NCI-H460 (cell line): ENCODE results near the gene TMEM175. TPM values are rescaled to one million over a fixed set of nuclear protein-coding genes. Genes with fewer than 3 reads are reported as not detected.

Source experiments
- DNase-seq: peaks from one replicate; pipeline ENCODE4 v3.0.0-alpha.2; 2016; ENCODE audit warnings: low read depth; ENCODE audit errors: extremely low read depth
- total RNA-seq: library from RNA; depleted of rRNA; stranded (reverse); fragments of >200 nt; shearing (Covaris generic); gene quantifications from 2 replicates; pipeline ENCODE4 v1.2.3, GENCODE V29; 2014

The TMEM175 gene
- total RNA-seq, 1 experiment from 2014 or later, result 8.1 TPM

DNA sequence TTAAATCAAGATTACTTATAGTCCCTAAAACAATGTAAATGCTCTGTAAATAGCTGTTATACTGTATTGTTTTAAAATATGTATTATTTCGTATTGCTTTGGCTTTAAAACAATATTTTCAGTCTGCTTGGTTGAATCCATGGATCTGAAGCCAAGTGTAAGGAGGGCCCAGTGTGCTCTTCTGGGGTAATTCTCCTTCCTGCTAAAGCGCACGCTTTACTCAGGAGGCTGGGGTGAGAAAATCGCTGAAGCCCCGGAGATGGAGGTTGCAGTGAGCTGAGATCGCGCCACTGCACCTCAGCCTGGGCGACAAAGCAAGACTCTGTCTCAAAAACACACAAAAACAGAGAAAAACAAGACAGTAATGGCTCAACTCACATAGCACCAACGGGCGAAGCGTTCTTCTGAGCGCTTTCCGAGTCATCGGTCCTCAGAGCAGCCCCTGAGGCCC, 54.2 kb downstream of the TMEM175 start:
- no peak for DNase-seq

DNA sequence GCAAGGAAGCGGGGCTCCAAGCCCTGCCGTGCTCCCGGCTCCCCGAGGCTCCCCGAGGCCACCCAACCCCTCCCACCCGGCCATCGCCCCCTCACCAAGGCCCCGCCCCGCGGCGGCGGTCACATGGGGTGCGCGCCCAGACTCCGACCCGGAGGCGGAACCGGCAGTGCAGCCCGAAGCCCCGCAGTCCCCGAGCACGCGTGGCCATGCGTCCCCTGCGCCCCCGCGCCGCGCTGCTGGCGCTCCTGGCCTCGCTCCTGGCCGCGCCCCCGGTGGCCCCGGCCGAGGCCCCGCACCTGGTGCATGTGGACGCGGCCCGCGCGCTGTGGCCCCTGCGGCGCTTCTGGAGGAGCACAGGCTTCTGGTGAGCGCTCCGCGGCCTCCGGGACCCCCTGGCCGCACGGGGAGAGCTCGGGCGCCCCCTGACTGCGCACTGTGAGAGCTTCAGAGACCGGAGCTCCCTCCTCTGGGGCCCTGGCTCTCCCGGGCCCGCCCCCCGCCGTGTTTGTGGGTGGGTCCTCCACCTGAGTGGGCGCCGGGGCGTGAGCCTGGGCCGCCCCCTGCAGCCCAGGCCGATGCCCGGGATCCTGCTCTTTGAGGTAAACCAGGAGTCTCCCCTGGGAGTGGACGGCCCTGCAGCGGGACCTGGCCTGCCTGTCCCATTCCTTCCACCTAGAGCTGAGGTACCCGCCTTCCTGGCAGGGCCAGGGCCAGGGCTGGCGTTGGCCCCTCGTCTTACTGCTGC, 54.8 kb downstream of the TMEM175 start, which contains the start of gene IDUA:
Gene IDUA (plus strand): TSS at position 166 of the 745 bp plus-strand sequence. CDS start 41 bp downstream, at position 207.
- DNase-seq, result no peak

DNA sequence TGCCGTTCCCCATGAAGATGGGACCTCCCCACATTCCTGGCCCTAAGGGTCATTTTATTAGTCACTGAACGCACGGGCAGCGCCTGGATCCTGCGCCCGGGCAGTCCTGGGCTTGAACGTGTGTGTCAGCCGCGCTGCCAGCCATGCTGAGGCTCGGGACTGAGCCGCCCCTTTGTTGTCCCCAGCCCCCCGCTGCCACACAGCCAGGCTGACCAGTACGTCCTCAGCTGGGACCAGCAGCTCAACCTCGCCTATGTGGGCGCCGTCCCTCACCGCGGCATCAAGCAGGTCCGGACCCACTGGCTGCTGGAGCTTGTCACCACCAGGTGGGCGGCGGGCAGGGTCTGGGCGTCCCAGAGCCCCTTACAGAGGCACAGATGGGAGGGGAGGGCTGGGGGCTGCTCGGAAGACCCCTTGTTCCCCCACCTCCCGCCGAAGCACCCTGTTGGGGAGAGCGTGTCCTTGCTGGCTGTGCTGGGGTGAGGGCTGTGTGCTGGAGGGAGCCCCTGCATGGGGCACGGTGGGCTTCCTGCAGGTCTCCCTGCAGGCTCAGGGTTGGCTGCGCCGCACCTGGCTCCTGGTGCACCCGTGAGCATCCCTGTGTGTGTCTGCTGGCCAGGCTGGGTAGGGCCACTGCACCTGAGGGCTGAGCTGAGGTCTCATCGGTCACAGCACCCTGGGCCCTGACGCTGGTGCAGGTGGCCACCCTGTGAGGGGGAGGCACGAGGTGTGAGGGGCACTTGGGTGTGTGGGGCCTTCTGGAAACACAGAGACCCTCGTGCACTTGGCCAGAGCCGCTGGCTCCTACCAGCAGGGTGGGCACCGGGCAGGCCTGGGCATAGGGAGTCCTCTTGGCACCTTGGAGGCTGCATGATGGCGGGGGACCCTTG, 55.6 kb downstream of the TMEM175 start:
- DNase-seq, result no peak

GRCh38 chr4:988726-989721, 56.8 kb downstream of the TMEM175 start:
- no peak for DNase-seq

DNA sequence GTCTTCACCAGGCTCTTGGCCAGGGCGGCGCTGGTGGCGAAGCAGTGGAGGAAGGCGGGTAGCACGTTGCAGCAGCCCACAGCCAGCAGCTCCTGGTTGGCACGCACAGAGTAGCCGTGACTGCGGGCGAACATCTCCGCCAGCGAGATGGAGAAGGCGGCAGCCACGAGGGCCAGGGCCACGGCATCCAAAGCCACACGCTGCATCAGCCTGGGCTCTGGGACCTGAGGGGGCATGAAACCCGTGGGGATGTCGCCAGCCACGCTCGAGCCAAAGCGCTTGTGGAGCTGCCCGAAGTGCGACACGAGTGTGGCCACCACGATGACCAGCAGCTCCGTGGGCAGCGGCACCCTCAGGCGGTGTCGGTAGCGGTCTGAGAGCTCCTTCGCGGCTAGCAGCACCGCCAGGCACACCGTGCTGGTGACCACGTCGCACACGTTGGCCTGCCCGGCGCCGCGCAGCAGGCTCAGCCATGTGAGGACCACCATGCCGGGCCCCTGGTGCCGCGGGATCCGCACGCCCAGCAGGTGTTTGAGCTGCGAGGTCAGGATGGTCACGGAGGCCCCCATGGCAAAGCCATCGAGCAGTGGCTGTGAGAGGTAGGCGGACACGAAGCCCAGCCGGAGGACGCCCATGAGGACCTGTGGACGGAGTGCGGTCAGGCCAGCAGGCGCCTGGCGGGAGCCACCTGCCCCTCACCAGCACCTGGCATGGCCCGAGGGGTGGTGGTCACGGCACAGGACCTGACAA, 57.6 kb downstream of the TMEM175 start:
- no peak for DNase-seq

DNA sequence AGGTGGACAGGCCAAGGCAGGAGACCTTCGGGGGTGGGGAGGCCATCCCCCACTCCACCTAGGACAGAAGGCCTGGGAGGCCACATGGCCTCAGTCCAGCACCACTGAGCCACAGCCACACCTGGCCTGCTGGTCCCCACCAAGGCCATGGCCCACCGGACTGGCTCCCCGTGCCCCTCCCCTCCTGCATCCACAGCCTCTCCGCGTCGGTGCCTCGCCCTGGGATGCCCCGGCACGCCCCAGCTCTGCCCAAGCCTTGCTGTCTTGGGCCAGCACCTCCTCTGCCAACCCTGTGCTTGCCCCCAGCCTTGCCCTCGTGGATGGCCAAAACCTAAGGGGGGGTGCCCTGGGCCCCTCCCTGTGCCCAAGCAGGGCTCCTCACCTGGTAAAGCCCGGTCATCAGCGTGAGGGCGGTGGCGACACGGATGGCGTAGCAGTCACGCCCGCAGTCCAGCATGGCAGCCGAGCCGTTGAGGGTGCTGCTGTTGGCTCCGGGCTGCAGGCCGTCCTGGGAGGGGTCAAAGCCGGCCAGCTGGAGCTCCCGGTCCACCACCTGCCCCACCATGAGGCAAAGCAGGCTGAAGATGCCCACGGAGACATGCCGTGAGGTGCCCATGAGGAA, 58.6 kb downstream of the TMEM175 start:
- no peak for DNase-seq

DNA sequence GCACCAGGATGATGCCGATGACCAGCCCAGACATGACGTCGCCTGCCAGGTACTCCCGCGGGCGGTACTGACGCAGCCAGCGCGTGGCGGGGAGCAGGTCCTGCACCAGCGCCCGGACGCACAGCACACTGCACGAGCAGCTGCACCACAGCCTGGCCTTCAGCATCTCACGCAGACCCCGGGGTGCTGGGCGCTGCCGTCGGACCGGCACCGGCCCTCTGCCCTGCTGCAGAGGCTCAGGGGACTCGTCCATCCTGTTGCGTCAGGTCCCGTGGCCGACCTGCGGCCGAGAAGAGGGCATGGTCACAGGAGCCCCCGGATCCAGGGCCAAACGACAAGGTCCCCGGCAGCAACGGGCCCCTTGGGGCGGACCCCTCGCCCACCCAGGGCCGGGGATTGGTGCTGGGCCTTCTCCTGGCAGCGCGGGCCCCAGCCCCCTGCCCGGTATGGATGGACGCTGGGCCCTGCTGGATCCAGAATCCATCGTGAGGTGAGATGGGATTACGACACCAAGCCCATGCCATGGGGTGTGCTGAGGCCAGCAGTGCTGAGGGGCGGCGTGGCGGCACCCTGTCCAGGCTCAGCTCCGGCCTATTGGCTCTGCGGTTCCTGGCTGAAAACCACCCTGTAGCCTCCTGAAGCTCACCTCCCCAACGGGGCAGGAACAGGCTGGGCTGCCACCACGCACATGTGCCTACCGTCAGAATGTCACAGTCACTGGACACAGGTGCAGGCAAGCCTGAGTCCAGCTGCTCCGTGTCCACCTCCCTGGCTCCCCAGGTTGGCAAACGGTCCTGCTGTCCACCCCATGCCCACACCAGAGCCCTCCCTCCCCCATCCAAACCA, 59.4 kb downstream of the TMEM175 start:
- DNase-seq, result no peak

DNA sequence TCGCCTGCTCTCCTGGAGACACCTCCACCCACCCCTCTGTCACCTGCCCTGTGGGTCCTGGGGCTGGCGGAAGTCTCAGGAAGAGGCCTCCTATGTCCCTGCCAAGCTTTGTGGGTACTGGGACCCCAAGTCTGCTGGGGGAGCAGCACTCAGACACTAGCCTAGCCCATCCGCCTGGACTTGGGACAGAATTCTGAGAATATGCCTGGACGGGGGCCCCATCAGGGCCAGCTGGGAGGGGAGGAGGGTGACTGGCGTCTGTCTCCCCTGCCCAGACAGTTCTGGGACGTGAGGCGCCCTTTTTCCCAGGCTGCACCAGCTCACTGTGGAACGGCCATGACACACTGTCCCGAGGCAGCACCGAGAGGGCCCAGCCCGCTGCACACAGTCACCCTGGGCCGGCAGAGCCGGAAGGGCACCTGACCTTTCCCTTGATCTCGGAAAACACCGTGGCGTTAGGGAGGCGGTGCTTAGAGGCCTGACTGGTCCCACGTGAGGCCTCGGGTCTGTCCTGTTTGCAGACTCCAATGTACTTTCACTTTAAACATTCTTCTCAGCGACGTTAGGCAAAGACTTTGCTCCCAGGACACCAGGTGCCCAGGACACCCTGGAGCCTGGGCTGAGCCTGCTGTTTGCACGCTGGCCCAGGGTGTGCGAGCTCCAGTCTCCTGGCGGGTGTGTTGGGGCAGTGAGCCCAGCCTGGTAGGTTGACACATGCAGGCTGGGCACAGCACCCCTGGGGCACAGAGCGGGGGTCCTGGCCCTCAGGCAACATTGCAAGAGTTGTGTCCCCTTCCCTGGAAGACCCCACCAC, 60.2 kb downstream of the TMEM175 start:
- peak; percentile 45 for DNase-seq

DNA sequence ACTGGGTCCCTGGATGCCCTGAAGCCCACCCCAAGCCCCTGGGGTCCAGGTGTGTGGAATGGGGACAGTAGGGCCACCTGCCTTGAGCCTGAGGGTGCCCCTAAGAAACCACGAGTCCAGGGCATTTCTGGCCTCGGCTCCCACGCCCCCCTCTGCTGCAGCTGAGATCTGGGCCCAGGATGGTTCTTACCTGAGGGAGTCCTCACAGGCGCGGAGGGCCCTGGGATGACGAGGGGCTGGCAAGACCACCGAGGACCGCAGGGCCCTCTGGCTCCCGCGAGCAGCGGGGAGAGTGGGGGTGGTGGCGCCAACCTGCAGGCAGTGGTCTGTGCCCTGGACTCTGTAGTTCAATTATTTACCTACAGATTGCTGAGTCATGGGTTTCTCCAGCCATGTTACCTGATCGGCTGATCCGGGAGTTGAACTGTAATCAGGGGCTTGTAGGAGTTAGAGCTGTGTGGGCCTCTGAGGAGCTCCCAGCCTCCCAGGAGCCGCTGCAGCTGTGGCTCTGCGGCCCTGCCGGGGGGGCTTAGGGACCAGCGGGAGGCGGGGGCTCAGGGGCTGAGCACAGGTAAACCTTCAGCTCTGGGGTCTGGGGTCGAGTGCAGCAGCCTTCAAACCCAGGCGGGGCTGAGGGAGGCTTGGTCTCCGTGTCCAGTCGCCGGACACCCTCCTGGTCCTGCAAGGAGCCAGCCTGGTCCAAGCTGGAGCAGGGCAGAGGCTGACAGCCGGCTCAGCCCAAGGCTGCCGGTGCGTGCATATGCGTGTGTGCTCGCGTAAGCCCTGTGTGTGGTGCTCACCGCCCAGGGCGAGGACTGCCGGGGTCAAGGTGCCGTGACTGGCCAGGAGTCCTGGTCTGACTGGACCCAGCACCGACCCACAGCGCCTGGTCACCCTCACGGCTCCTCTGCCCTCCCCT, 61.1 kb downstream of the TMEM175 start, which contains the start of gene SLC26A1:
Gene SLC26A1 (minus strand): TSS at position 294 of the 919 bp plus-strand sequence. CDS start 1,701 bp downstream, outside the sequence.
- DNase-seq, result no peak

GRCh38 chr4:995311-996026, 63.2 kb downstream of the TMEM175 start:
- DNase-seq, result no peak

DNA sequence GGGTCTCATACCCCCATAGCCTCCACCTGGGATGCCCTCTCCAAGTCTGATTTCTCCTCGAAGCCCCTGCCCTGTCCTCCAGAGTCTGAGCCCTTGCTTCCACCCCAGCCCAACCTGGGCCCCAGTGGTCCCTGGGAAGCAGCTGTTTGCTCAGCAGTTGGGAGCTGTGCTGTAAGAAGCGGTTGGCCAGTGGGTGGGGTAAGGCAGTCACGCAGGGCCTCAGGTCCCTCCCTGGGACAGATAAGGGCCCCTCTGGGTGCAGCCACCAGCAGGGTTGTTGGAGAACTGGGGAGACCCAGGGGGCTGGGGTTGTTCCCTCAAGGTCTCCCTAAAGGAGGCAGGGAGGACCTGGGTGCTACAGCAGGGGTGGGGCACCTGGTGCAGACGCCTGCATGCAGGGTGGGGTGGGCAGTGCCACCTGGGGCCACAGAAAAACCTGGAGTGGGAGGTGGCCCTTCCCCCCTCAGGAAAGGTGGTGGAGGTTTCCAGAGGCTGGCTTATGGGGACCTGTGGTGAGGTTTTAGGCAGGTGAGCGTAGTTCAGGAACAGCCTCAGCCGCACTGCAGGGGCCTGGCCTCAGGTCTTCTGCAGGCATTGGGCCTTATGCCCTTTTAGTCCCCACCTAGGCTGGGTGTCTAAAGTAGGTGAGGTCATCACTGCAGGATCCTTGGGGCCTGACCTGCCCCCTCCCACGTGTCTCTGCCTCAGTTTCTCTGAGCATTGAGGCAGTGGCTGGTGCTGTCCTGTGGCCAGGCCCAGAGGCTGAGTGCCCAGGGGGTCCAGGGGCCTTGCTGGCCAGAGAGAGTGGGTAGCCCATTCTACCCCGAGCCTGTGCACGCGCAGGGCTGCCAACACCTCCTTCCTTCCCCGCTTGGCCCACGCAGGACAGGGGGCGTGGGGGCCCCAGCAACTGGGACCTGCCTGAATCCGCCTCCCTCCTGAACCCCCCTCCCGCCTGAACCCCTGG, 64.1 kb downstream of the TMEM175 start:
- DNase-seq, result no peak

- no peak for DNase-seq
These were observed 64.7 kb downstream of the TMEM175 start for GRCh38 chr4:996997-997374.

DNA sequence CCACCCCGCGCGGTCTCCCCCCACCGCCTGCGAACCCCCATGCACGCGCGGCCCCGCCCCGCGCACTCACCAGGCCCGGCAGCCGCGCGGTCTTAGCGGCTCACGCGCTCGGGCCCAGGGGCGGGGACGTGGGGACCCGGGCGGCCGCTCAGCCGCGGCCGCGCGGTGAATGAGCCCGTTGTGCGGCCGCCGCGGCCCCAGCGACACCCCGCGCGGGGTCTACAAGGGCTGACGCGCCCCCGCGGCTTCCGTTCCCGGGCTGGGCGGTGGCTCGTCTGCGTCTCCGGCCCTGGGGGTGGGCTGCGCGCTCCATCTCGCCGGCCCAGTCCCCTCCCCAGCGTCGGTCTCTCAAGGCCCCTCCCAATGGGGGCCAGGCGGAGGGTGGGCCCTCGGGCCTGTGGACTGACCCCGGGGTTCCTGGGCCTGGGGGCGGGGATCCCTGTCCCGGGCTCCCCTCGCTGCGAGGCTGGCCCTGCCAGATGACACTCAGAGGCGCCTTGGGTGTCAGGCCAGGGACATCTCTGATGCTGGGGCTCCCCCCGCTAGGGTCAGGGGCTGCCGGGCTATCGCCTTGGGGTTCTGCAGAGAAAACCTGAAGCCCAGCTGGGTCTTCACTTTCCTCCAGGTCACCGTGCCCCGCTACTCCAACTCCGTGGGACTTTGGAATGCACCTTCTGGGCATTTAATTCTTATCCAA, 65.3 kb downstream of the TMEM175 start:
- DNase-seq, result no peak
